ENCODE data around the gene MACROD2. TPM values are rescaled to one million over a fixed set of nuclear protein-coding genes. Genes with fewer than 3 reads are reported as not detected.

The MACROD2 gene
- total and polyA plus RNA-seq, 8 donors = 0.78 to 31.3 (median 10.9) TPM; not detected in 1

DNA sequence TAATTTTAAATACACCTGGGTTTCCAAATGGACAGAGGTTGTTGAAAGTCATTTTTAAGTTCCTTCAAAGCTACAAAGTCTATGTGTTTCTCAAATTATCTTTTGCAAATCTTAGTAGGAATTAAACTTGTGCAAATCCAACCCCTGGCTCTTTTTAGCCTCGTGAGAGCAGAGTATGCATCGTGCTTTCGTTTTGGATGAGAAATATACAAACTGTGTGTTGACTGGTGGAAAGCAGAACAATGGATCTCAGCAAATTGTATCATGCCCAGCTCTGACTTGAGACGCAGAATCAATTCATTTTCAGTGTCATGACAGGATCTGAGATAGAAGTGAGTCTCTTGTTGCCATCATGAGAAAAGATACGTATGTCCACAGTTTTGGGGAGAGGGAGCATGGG is 884.5 kb downstream of the MACROD2 start:
- H3K27ac ChIP-seq = no peak overlapping the region
- H3K4me1 ChIP-seq = peaks cover 0 to 6% (median 0%) of the 10 kb centered on the region in 4 donors
- TF ChIP-seq, protein P1, sequence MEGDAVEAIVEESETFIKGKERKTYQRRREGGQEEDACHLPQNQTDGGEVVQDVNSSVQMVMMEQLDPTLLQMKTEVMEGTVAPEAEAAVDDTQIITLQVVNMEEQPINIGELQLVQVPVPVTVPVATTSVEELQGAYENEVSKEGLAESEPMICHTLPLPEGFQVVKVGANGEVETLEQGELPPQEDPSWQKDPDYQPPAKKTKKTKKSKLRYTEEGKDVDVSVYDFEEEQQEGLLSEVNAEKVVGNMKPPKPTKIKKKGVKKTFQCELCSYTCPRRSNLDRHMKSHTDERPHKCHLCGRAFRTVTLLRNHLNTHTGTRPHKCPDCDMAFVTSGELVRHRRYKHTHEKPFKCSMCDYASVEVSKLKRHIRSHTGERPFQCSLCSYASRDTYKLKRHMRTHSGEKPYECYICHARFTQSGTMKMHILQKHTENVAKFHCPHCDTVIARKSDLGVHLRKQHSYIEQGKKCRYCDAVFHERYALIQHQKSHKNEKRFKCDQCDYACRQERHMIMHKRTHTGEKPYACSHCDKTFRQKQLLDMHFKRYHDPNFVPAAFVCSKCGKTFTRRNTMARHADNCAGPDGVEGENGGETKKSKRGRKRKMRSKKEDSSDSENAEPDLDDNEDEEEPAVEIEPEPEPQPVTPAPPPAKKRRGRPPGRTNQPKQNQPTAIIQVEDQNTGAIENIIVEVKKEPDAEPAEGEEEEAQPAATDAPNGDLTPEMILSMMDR (IDR thresholded peaks at IDR 0.05) = no peak
- TF ChIP-seq POLR2A (IDR thresholded peaks at IDR 0.05) (no peak), EP300 (IDR thresholded peaks at IDR 0.05) (no peak), POLR2AphosphoS5 (IDR thresholded peaks at IDR 0.05) (no peak)
- no peaks in the 10 kb centered on the region for H3K36me3 ChIP-seq
- intact Hi-C loops (cut with DNase I; ENCODE audit: low total_unique reads) = no loop called here
- no peaks in the 10 kb centered on the region for H3K27me3 ChIP-seq
- H3K4me3 ChIP-seq = no peak overlapping the region
- WGBS, 5 donors = 81 to 90% (median 85%) methylated on average over 5 of the region's 5 CpGs
- DNase-seq = no peak
- no peaks in the 10 kb centered on the region for H3K9me3 ChIP-seq

DNA sequence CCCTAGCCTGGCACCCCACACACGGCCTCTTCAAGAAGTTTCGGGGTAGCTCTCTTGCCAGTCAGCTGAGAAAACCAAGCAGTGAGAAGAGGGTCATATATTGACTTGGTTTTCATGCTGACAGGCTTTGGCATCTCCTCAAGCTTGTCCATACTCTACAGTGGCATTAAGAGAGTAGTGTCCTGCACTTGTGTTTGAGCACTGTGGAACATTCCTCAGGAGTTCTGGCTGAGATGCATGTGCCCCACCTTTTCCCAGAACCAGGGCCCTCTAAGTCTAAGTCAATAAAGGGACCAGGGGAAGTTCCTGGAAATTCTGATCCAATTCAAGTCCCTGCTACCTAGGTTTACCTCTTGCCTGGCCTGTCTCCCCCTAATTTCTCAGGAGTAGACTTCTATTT is 886.2 kb downstream of the MACROD2 start:
- TF ChIP-seq POLR2A (IDR thresholded peaks at IDR 0.05) = no peak
- no peak for TF ChIP-seq EP300 (IDR thresholded peaks at IDR 0.05)
- H3K4me1 ChIP-seq = peaks cover 0 to 6% (median 0%) of the 10 kb centered on the region in 4 donors
- no peak overlapping the region for H3K27ac ChIP-seq
- DNase-seq = no peak
- no peaks in the 10 kb centered on the region for H3K9me3 ChIP-seq
- intact Hi-C loops (cut with DNase I; ENCODE audit: low total_unique reads) = no loop called here
- 82 to 100% (median 83%) methylated on average over 2 of the region's 2 CpGs for WGBS, 5 donors
- H3K4me3 ChIP-seq = no peak overlapping the region
- no peaks in the 10 kb centered on the region for H3K36me3 ChIP-seq
- no peaks in the 10 kb centered on the region for H3K27me3 ChIP-seq

DNA sequence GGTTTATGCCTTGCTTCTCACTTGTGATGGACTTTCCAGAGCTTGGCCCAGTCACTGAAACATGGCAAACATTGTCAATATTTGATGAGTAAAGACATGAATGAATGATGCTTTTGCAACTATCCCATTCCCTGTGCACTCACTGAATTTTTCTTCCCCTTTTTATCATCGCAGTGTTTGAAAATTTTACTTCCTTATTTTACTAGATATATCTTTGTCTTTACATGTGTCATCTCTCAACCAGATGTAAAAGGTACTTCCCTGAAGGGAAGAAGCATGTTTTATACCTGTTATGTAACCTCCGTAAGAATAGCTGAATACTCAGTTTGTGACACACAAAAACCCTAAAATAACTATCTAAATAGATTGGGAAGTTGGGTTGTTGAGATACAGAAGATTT is 886.8 kb downstream of the MACROD2 start:
- no peak for DNase-seq
- Histone ChIP-seq H3K27ac (no peak overlapping the region), H3K4me3 (no peak overlapping the region), H3K4me1 (peaks cover 0 to 6% (median 0%) of the 10 kb centered on the region in 4 donors), H3K36me3 (no peaks in the 10 kb centered on the region), H3K27me3 (no peaks in the 10 kb centered on the region), H3K9me3 (no peaks in the 10 kb centered on the region)
- TF ChIP-seq, protein P1 (IDR thresholded peaks at IDR 0.05) = no peak
- TF ChIP-seq EP300 (IDR thresholded peaks at IDR 0.05) = no peak
- TF ChIP-seq POLR2A (IDR thresholded peaks at IDR 0.05) = no peak
- no peak for TF ChIP-seq POLR2AphosphoS5 (IDR thresholded peaks at IDR 0.05)
- intact Hi-C loops (cut with DNase I; ENCODE audit: low total_unique reads) = no loop called here
- 66 to 93% (median 81%) methylated on average over 2 of the region's 2 CpGs for WGBS, 5 donors

DNA sequence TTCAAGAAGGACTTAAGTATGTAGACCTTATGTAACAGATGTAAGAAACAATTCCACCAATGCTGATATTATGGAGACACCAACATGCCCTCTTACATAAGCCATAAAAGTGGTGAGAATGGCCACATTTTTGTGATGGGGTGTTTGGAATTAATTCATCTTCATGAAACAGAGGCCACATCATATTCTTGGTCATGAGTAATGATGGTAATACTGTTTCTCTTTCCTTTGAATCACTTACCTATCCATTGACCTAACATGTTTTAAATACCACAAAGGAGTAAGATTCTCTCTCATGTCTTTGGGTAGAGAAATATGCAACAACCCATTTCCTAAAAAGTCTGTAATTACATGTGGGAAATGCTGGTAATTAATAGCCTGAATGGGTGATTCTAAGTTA is 887.5 kb downstream of the MACROD2 start:
- H3K4me3 ChIP-seq = no peak overlapping the region
- no peak overlapping the region for H3K27ac ChIP-seq
- H3K27me3 ChIP-seq = no peaks in the 10 kb centered on the region
- DNase-seq = no peak
- intact Hi-C loops (cut with DNase I; ENCODE audit: low total_unique reads) = no loop called here
- H3K4me1 ChIP-seq = peaks cover 0 to 6% (median 0%) of the 10 kb centered on the region in 4 donors
- TF ChIP-seq, protein P1 (IDR thresholded peaks at IDR 0.05) = no peak
- no peak for TF ChIP-seq POLR2A (IDR thresholded peaks at IDR 0.05)
- no peak for TF ChIP-seq EP300 (IDR thresholded peaks at IDR 0.05)
- TF ChIP-seq POLR2AphosphoS5 (IDR thresholded peaks at IDR 0.05) = no peak
- H3K9me3 ChIP-seq = no peaks in the 10 kb centered on the region
- no peaks in the 10 kb centered on the region for H3K36me3 ChIP-seq

DNA sequence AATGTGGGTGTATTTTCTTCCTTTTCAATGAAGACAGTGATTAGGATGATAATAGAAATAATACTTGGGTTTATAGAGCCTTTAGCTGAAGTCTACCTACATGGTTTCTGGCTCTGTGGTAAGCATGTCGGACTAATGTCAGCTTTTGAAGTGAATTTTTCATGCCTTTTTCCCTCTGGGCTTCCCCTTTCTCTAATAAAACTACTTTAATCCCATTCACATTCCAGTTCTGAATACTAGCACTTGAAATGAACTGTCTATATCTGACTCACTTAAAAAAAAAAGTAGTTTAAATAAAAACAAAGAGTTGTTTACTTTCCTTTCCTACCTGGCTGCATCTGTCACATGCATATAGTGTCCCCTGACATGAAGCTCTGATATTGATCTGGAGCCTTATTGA is 888.0 kb downstream of the MACROD2 start:
- no peaks in the 10 kb centered on the region for H3K9me3 ChIP-seq
- no peak for DNase-seq
- no peak overlapping the region for H3K4me3 ChIP-seq
- H3K27me3 ChIP-seq = no peaks in the 10 kb centered on the region
- TF ChIP-seq EP300 (IDR thresholded peaks at IDR 0.05) (no peak), POLR2A (IDR thresholded peaks at IDR 0.05) (no peak), POLR2AphosphoS5 (IDR thresholded peaks at IDR 0.05) (no peak)
- TF ChIP-seq, protein P1 (IDR thresholded peaks at IDR 0.05) = no peak
- 67 to 89% (median 83%) methylated on average over 1 of the region's 1 CpG for WGBS, 5 donors
- no peak overlapping the region for H3K27ac ChIP-seq
- H3K4me1 ChIP-seq = peaks cover 0 to 6% (median 2%) of the 10 kb centered on the region in 4 donors
- no peaks in the 10 kb centered on the region for H3K36me3 ChIP-seq
- intact Hi-C loops (cut with DNase I; ENCODE audit: low total_unique reads) = no loop called here
